ENCODE data around the gene FREM2. TPM values are rescaled to one million over a fixed set of nuclear protein-coding genes. Genes with fewer than 3 reads are reported as not detected.

The FREM2 gene
- total RNA-seq, 2 experiments from 2014 or later = not detected

DNA sequence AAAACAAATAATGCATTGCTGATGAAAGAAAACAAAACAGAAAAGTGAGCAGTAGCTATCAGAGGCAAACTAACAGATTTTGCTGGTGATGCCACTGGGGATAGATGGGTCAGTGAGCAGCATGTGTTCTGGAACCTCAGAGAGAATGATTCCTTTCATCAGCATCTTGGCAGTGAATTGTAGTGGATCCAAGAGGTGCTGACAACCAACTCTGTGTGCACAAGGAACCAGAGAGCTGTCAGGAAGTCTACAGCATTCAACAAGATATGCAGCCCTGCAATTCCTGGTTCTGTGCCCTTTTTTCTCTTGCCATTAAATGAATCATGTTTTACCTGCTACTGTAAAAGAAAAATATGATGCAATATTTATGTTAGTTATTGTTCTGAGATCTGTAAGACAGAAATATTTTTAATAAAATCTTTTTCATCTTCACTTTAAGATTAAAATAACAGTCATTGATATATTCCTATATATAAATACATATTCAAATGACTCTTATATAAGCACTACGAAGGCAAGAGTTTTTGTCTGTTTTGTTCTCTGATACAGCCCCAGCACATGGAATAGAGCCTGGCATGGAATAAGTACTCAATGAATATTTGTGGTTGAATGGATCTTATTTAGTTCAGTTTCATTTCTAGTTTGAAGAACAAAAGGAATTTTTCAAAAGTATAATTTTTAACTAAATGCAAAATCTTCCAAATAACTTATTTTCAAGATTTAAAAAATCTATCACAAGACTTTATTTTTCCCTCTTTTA is 80.8 kb downstream of the FREM2 start:
- H3K4me2 ChIP-seq (ENCODE audit: low read length) = no peak overlapping the region
- H3K4me1 ChIP-seq (ENCODE audit: insufficient read depth, low read length, poor library complexity, severe bottlenecking) = no peaks in the 10 kb centered on the region
- TF ChIP-seq, protein P1, sequence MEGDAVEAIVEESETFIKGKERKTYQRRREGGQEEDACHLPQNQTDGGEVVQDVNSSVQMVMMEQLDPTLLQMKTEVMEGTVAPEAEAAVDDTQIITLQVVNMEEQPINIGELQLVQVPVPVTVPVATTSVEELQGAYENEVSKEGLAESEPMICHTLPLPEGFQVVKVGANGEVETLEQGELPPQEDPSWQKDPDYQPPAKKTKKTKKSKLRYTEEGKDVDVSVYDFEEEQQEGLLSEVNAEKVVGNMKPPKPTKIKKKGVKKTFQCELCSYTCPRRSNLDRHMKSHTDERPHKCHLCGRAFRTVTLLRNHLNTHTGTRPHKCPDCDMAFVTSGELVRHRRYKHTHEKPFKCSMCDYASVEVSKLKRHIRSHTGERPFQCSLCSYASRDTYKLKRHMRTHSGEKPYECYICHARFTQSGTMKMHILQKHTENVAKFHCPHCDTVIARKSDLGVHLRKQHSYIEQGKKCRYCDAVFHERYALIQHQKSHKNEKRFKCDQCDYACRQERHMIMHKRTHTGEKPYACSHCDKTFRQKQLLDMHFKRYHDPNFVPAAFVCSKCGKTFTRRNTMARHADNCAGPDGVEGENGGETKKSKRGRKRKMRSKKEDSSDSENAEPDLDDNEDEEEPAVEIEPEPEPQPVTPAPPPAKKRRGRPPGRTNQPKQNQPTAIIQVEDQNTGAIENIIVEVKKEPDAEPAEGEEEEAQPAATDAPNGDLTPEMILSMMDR (conservative IDR thresholded peaks at IDR 0.05; ENCODE audit: low read length) = no peak
- no peak for TF ChIP-seq EZH2phosphoT487 (IDR thresholded peaks at IDR 0.05; ENCODE audit: borderline replicate concordance, low read depth, low read length)

DNA sequence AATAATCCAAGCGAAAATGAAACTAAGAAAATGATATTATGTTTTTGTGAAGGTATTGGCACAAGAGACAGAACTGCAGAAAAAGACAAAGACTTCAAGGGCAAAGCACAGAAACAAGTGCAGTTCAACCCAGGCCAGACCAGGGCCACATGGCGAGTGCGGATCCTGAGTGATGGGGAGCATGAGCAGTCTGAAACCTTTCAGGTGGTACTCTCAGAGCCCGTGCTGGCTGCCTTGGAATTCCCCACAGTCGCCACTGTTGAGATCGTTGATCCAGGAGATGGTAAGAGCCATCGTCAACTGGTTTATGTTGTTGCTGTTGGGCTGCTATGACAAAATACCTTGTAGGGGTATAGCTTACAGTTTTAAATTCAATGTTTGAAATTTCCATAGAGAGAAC is 82.6 kb downstream of the FREM2 start:
- Histone ChIP-seq H3K27ac (ENCODE audit: low read depth, low read length, poor library complexity, severe bottlenecking) (no peak overlapping the region), H3K9me2 (ENCODE audit: insufficient read depth, low read length) (no peaks in the 10 kb centered on the region), H3K4me1 (ENCODE audit: insufficient read depth, low read length, poor library complexity, severe bottlenecking) (no peaks in the 10 kb centered on the region), H3K4me2 (ENCODE audit: low read length) (no peak overlapping the region), H2AFZ (ENCODE audit: low read length) (no peak overlapping the region), H4K20me1 (ENCODE audit: insufficient read depth, low read length) (no peaks in the 10 kb centered on the region), H3K9me3 (ENCODE audit: low read length) (no peaks in the 10 kb centered on the region), H3K4me3 (ENCODE audit: low read depth, low read length, poor library complexity, severe bottlenecking) (no peak overlapping the region), H3K79me2 (ENCODE audit: insufficient read depth, low read depth, low read length) (no peaks in the 10 kb centered on the region), H3K36me3 (ENCODE audit: insufficient read depth, low read length) (no peaks in the 10 kb centered on the region)
- CTCF ChIA-PET (ENCODE audit: unreplicated experiment) = no interaction called here
- intact Hi-C loops (cut with micrococcal nuclease; ENCODE audit: unreplicated experiment) = no loop called here
- BruUV-seq (replicated peaks) = no TSS peak
- no peak for DNase-seq (ENCODE audit: low spot score)
- TF ChIP-seq, protein P1 (conservative IDR thresholded peaks at IDR 0.05; ENCODE audit: low read length) = no peak
- TF ChIP-seq EZH2phosphoT487 (IDR thresholded peaks at IDR 0.05; ENCODE audit: borderline replicate concordance, low read depth, low read length) = no peak
- POLR2A ChIA-PET = interaction anchor here (1.6 kb wide), 1 partner anchor 10 kb away, joined by 4 read pairs; no protein-coding TSS in a partner anchor

More for the DNA sequence above, 80.8 kb downstream of the FREM2 start:
- Histone ChIP-seq H3K9me2 (ENCODE audit: insufficient read depth, low read length) (no peaks in the 10 kb centered on the region), H4K20me1 (ENCODE audit: insufficient read depth, low read length) (no peaks in the 10 kb centered on the region), H3K27ac (ENCODE audit: low read depth, low read length, poor library complexity, severe bottlenecking) (no peak overlapping the region), H2AFZ (ENCODE audit: low read length) (no peak overlapping the region), H3K79me2 (ENCODE audit: insufficient read depth, low read depth, low read length) (no peaks in the 10 kb centered on the region), H3K9me3 (ENCODE audit: low read length) (no peaks in the 10 kb centered on the region), H3K4me3 (ENCODE audit: low read depth, low read length, poor library complexity, severe bottlenecking) (no peak overlapping the region), H3K36me3 (ENCODE audit: insufficient read depth, low read length) (no peaks in the 10 kb centered on the region)
- BruUV-seq (replicated peaks) = no TSS peak
- no peak for DNase-seq (ENCODE audit: low spot score)
- intact Hi-C loops (cut with micrococcal nuclease; ENCODE audit: unreplicated experiment) = no loop called here
- CTCF ChIA-PET (ENCODE audit: unreplicated experiment) = no interaction called here
- POLR2A ChIA-PET = no interaction called here

DNA sequence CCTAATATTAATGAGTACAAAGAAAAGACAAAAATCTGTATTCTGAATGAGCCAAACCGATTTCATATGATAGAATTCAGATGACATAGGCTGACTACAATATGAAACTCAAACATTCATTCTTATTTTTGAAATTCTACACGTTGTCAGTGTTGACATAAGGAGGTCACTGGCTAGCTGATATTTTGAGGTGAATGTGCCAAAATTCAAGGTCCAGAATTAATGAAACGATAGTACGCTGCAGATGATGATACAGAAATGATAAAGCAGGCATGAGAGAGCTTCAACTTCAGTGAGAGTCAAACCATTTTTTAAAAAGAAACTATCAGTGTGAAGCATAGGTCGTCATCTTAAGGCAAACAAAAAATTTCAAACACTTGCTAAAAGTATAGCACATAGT is 88.2 kb downstream of the FREM2 start:
- H3K4me1 ChIP-seq (ENCODE audit: insufficient read depth, low read length, poor library complexity, severe bottlenecking) = no peaks in the 10 kb centered on the region

More for the DNA sequence above, 88.2 kb downstream of the FREM2 start:
- intact Hi-C loops (cut with micrococcal nuclease; ENCODE audit: unreplicated experiment) = no loop called here
- BruUV-seq (replicated peaks) = no TSS peak
- H3K79me2 ChIP-seq (ENCODE audit: insufficient read depth, low read depth, low read length) = no peaks in the 10 kb centered on the region
- no peak for TF ChIP-seq EZH2phosphoT487 (IDR thresholded peaks at IDR 0.05; ENCODE audit: borderline replicate concordance, low read depth, low read length)
- TF ChIP-seq, protein P1 (conservative IDR thresholded peaks at IDR 0.05; ENCODE audit: low read length) = no peak
- ChIA-PET CTCF (ENCODE audit: unreplicated experiment) (no interaction called here), POLR2A (no interaction called here)
- H2AFZ ChIP-seq (ENCODE audit: low read length) = no peak overlapping the region
- no peaks in the 10 kb centered on the region for H3K36me3 ChIP-seq (ENCODE audit: insufficient read depth, low read length)
- H3K4me3 ChIP-seq (ENCODE audit: low read depth, low read length, poor library complexity, severe bottlenecking) = no peak overlapping the region
- H3K4me2 ChIP-seq (ENCODE audit: low read length) = no peak overlapping the region
- H3K27ac ChIP-seq (ENCODE audit: low read depth, low read length, poor library complexity, severe bottlenecking) = no peak overlapping the region
- no peaks in the 10 kb centered on the region for H3K9me3 ChIP-seq (ENCODE audit: low read length)
- no peaks in the 10 kb centered on the region for H3K9me2 ChIP-seq (ENCODE audit: insufficient read depth, low read length)
- H4K20me1 ChIP-seq (ENCODE audit: insufficient read depth, low read length) = no peaks in the 10 kb centered on the region
- DNase-seq (ENCODE audit: low spot score) = no peak

Data from OCI-LY7 (cell line).